PC-9 (cell line): ENCODE measurements around the gene PRR13.

Experiments used
- CTCF ChIP-seq: fragments of 200-600 bp; sonication (generic); conservative IDR thresholded peaks from 2 replicates; pipeline ENCODE4 v1.6.1; 2017; ENCODE audit warnings: mixed run types, antibody characterized with exemption, mild to moderate bottlenecking, moderate library complexity
- EZH2 ChIP-seq: fragments of 200-600 bp; sonication (generic); IDR thresholded peaks from 2 replicates; pipeline ENCODE4 v1.8.0; 2017; ENCODE audit warnings: antibody characterized with exemption, low read depth

- TF ChIP-seq EZH2 (no peak), CTCF (no peak)
Measured at GRCh38 chr12:53482626-53483168, 41.2 kb downstream of the PRR13 start.
